KG1 (cell line): ENCODE measurements around the gene CCNL2.
"Not testable (repeated sequence)": the region's sequence is repeated elsewhere in the genome, so short reads cannot be mapped to it uniquely, and the experiment has no call there.

Source experiments
- DNase-seq: peaks from one replicate; lab custom pipeline; 2025; lab: John Stamatoyannopoulos, UW

The CCNL2 gene

GRCh38 chr1:1432274-1432950 lies 33.3 kb upstream of the CCNL2 start:
- DNase-seq: no peak

- no peak for DNase-seq
Measured at GRCh38 chr1:1431845-1432273, 32.7 kb upstream of the CCNL2 start.

GRCh38 chr1:1430992-1431844 lies 32.1 kb upstream of the CCNL2 start:
- DNase-seq: no peak

- no peak for DNase-seq
Measured at GRCh38 chr1:1430114-1430982, 31.2 kb upstream of the CCNL2 start.

GRCh38 chr1:1429671-1430073 lies 30.5 kb upstream of the CCNL2 start:
- DNase-seq: no peak

GRCh38 chr1:1428967-1429366 lies 29.8 kb upstream of the CCNL2 start:
- DNase-seq: not testable (repeated sequence)

- no peak for DNase-seq
Measured at GRCh38 chr1:1428174-1428573, 29.0 kb upstream of the CCNL2 start.

GRCh38 chr1:1427820-1428148 lies 28.6 kb upstream of the CCNL2 start:
- no peak for DNase-seq

- DNase-seq: no peak
Measured at GRCh38 chr1:1427106-1427819, 28.1 kb upstream of the CCNL2 start.

- DNase-seq: no peak
Measured at GRCh38 chr1:1426496-1427105, 27.5 kb upstream of the CCNL2 start.

- no peak for DNase-seq
Measured at GRCh38 chr1:1425753-1426495, 26.8 kb upstream of the CCNL2 start.

GRCh38 chr1:1425426-1425752 lies 26.3 kb upstream of the CCNL2 start:
- no peak for DNase-seq

GRCh38 chr1:1424707-1425106 lies 25.6 kb upstream of the CCNL2 start:
- no peak for DNase-seq

- DNase-seq: no peak
Measured at GRCh38 chr1:1423245-1423597, 24.1 kb upstream of the CCNL2 start.

- no peak for DNase-seq
Measured at GRCh38 chr1:1422465-1423244, 23.5 kb upstream of the CCNL2 start.

- DNase-seq: no peak
Measured at GRCh38 chr1:1421907-1422464, 22.9 kb upstream of the CCNL2 start.

- no peak for DNase-seq
Measured at GRCh38 chr1:1421147-1421906, 22.2 kb upstream of the CCNL2 start, which contains the start of gene ANKRD65. Gene ANKRD65, minus strand, starts transcription at chr1:1421276. Its CDS starts 271 bp downstream, at chr1:1421005.

GRCh38 chr1:1420654-1421141 lies 21.6 kb upstream of the CCNL2 start:
- DNase-seq: no peak
